Subcutaneous adipose tissue (tissue), 4 donors: ENCODE data around the gene UBE2J2. TPM values are rescaled to one million over a fixed set of nuclear protein-coding genes. Genes with fewer than 3 reads are reported as not detected.

Experiments used
- total RNA-seq, 4 donors: library from RNA; depleted of rRNA; stranded (reverse); fragments of >200 nt; gene quantifications; one replicate each; pipeline ENCODE4 v1.1.0, GENCODE V29; 2016
- TF ChIP-seq, protein P1 (sequence below): fragments of 450-650 bp; IDR thresholded peaks from one replicate; pipeline ENCODE4 v1.5.1; 2016; ENCODE audit warnings: low read depth, mild to moderate bottlenecking, control low read depth, antibody characterized with exemption, moderate library complexity

The UBE2J2 gene
- total RNA-seq, 4 donors from 2014 or later, result 20.1 to 35.4 (median 33.5) TPM

- TF ChIP-seq, protein P1, sequence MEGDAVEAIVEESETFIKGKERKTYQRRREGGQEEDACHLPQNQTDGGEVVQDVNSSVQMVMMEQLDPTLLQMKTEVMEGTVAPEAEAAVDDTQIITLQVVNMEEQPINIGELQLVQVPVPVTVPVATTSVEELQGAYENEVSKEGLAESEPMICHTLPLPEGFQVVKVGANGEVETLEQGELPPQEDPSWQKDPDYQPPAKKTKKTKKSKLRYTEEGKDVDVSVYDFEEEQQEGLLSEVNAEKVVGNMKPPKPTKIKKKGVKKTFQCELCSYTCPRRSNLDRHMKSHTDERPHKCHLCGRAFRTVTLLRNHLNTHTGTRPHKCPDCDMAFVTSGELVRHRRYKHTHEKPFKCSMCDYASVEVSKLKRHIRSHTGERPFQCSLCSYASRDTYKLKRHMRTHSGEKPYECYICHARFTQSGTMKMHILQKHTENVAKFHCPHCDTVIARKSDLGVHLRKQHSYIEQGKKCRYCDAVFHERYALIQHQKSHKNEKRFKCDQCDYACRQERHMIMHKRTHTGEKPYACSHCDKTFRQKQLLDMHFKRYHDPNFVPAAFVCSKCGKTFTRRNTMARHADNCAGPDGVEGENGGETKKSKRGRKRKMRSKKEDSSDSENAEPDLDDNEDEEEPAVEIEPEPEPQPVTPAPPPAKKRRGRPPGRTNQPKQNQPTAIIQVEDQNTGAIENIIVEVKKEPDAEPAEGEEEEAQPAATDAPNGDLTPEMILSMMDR, result no peak
These were observed 761 bp upstream of the UBE2J2 start for GRCh38 chr1:1274299-1274930.

DNA sequence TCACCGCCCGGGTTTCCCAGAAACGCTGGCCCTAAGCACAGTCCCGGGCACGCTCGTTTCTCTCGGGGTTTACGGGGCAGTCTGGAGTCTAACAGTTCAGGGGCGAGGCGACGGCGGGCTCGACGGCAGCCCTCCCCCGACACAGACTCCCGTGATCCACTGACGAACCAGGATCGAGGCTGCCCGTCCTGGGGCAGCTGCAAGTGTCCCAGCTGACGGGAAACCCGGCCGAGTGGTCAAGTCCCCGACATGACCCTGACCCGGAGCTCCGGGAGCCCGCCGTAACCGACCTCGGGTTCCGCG lies 494 bp downstream of the UBE2J2 start:
- TF ChIP-seq, protein P1, result no peak

GRCh38 chr1:1272341-1273208 lies 1.1 kb downstream of the UBE2J2 start:
- TF ChIP-seq, protein P1, result no peak

DNA sequence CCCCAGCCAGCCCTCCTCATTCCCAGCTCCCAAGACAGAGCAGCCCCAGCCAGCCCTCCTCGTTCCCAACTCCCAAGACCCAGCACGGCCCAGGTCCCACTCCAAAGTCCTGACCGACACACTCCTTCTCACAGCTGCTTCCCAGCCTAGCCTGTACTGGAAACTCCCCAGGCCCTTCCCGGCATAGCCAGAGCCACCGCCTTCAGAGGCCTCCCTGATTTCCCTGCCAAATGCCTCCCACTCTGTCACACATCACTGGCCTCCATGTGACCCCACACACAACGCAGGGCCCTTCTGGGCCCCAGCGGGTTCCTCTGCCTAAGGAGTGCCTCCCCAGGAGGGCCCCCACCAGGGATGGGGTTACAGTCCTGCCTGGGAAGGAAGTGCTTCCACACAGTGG lies 2.8 kb downstream of the UBE2J2 start:
- TF ChIP-seq, protein P1, result no peak

DNA sequence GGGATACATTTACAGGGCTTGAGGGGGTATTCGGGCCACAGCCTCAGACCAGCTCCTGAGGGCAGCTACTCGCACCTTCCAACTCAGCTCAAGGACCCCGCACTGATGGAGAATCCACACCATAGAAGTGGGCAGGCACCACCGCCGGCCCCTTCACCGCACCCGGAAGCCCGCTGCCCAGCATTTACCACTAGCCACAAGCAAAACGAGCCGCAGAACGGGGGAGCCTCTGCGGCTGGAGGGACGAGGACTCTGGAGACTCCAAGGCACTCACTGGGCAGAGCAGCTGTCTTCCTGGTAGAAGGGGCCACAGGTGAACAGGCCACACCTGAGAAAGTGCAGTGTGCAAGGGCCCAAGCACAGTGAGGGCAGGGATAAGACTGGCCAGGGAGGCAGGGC lies 5.4 kb downstream of the UBE2J2 start:
- TF ChIP-seq, protein P1, result no peak

DNA sequence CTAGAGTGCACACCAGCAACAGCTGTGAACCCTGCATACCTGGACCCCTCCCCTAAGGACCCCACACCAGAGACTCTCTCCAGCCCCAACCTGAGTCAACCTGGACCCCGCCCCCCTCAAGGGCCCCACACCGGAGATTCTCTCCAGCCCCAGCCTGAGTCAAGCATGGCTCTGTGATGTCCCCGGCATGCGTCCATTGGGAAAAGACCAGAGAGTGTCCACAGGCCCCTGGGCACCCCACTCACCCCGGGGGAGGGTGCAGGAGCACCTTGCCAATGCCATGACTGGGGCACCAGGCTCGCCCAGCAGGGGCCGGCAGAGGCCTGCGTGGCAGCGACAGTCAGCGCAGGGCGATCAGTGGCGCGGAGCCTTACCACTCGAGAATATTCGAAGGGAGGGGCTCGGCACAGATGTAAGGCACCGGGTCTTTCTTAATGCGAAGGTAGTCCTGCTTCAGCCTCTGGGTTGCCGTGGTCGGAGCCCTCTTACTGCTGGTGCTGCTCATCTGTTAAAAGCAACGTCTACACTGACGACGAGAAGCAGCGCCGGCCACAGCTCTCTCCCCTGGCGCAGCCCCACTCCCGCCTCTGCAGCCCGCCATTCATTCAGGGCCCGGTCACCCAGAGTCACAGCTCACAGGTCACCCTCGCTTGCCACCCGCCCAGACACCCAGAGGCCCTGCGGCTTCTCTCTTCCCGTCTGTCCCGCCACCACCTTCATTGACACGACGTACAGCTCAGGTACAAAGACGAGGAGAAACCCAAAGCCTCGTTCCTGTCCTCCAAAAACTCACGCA lies 6.0 kb downstream of the UBE2J2 start:
- TF ChIP-seq, protein P1, result no peak

GRCh38 chr1:1264868-1265272 lies 8.8 kb downstream of the UBE2J2 start:
- TF ChIP-seq, protein P1, result no peak
